Keratinocyte (primary cell): ENCODE results near the gene LIN7B.

ENCODE experiments used
- CTCF ChIP-seq, 3 experiments: IDR thresholded peaks in 1 of 3; conservative IDR thresholded peaks in 1 of 3; optimal IDR thresholded peaks in 1 of 3; 2 replicates in 2 of 3; 3 replicates in 1 of 3; pipeline versions ENCODE3 to v1.5.1; 2011; ENCODE audit warnings: low read length in 3 of 3, mild to moderate bottlenecking in 3 of 3, moderate library complexity in 2 of 3, control low read depth in 1 of 3, inconsistent platforms in 1 of 3; ENCODE audit not compliant: insufficient read depth in 2 of 3; ENCODE audit errors: extremely low read depth in 1 of 3
- EZH2 ChIP-seq: IDR thresholded peaks from one replicate; pipeline ENCODE4 v1.6.1; 2012; ENCODE audit warnings: inconsistent platforms, mild to moderate bottlenecking, low read length, moderate library complexity

GRCh38 chr19:49120868-49121267 is 6.7 kb downstream of the LIN7B start:
- TF ChIP-seq CTCF (optimal IDR thresholded peaks at IDR 0.05 in 1 of 3, IDR thresholded peaks at IDR 0.05 in 1 of 3, conservative IDR thresholded peaks at IDR 0.05 in 1 of 3; ENCODE audit: extremely low read depth in 1 of 3, insufficient read depth in 2 of 3, low read length in 3 of 3) (no peak), EZH2 (no peak)
